Mammary epithelial cell (primary cell): ENCODE data around the gene B3GNT8.

Source experiments
- EZH2 ChIP-seq: IDR thresholded peaks from 2 replicates; pipeline ENCODE4 v1.6.1; 2012; ENCODE audit warnings: low read length, inconsistent platforms, borderline replicate concordance
- TF ChIP-seq, protein P1 (sequence below), 2 donors: IDR thresholded peaks in 1 of 2; conservative IDR thresholded peaks in 1 of 2; 2 replicates each; pipeline ENCODE4 v1.5.1; 2011 to 2012; ENCODE audit warnings: inconsistent platforms in 2 of 2, low read length in 2 of 2, mild to moderate bottlenecking in 2 of 2, control low read depth in 1 of 2, low read depth in 1 of 2; ENCODE audit not compliant: insufficient read depth in 1 of 2; ENCODE audit errors: extremely low read depth in 1 of 2

GRCh38 chr19:41422955-41423354, 4.2 kb downstream of the B3GNT8 start:
- TF ChIP-seq, protein P1, sequence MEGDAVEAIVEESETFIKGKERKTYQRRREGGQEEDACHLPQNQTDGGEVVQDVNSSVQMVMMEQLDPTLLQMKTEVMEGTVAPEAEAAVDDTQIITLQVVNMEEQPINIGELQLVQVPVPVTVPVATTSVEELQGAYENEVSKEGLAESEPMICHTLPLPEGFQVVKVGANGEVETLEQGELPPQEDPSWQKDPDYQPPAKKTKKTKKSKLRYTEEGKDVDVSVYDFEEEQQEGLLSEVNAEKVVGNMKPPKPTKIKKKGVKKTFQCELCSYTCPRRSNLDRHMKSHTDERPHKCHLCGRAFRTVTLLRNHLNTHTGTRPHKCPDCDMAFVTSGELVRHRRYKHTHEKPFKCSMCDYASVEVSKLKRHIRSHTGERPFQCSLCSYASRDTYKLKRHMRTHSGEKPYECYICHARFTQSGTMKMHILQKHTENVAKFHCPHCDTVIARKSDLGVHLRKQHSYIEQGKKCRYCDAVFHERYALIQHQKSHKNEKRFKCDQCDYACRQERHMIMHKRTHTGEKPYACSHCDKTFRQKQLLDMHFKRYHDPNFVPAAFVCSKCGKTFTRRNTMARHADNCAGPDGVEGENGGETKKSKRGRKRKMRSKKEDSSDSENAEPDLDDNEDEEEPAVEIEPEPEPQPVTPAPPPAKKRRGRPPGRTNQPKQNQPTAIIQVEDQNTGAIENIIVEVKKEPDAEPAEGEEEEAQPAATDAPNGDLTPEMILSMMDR (conservative IDR thresholded peaks at IDR 0.05 in 1 of 2, IDR thresholded peaks at IDR 0.05 in 1 of 2; ENCODE audit: extremely low read depth in 1 of 2, insufficient read depth in 1 of 2, low read depth in 1 of 2, low read length in 2 of 2) = no peak
- TF ChIP-seq EZH2 = no peak
